IPS-15b (cell line): ENCODE data around the gene MOB2.

Source experiments
- H3K27me3 ChIP-seq: one replicate; pipeline ENCODE4 v1.6.1; 2013; ENCODE audit warnings: low read length; ENCODE audit not compliant: control insufficient read depth, insufficient read depth
- H3K36me3 ChIP-seq: one replicate; pipeline ENCODE4 v1.6.1; 2013; ENCODE audit warnings: low read length; ENCODE audit not compliant: control insufficient read depth, insufficient read depth
- H3K4me1 ChIP-seq: one replicate; pipeline ENCODE4 v1.6.1; 2013; ENCODE audit warnings: mild to moderate bottlenecking, low read length; ENCODE audit not compliant: control insufficient read depth, insufficient read depth
- H3K4me3 ChIP-seq: one replicate; pipeline ENCODE4 v1.5.1; 2013; ENCODE audit warnings: low read depth, low read length
- H3K9ac ChIP-seq: one replicate; pipeline ENCODE4 v1.6.1; 2013; ENCODE audit warnings: low read depth, mild to moderate bottlenecking, low read length
- H3K9me3 ChIP-seq: one replicate; pipeline ENCODE4 v1.6.1; 2013; ENCODE audit warnings: mild to moderate bottlenecking, low read length; ENCODE audit not compliant: control insufficient read depth, insufficient read depth

MOB2 gene

GRCh38 chr11:1472180-1473005 lies 14.2 kb downstream of the MOB2 start:
- Histone ChIP-seq H3K9me3 (no peaks in the 10 kb centered on the region), H3K4me3 (no peak overlapping the region), H3K4me1 (no peaks in the 10 kb centered on the region), H3K27me3 (no peaks in the 10 kb centered on the region), H3K9ac (no peak overlapping the region), H3K36me3 (peaks cover 12% of the 10 kb centered on the region)

GRCh38 chr11:1471736-1472135 lies 14.8 kb downstream of the MOB2 start:
- Histone ChIP-seq H3K9me3 (no peaks in the 10 kb centered on the region), H3K36me3 (peaks cover 12% of the 10 kb centered on the region), H3K9ac (no peak overlapping the region), H3K27me3 (no peaks in the 10 kb centered on the region), H3K4me3 (no peak overlapping the region), H3K4me1 (no peaks in the 10 kb centered on the region)

GRCh38 chr11:1470681-1471611 lies 15.6 kb downstream of the MOB2 start:
- no peaks in the 10 kb centered on the region for H3K4me1 ChIP-seq
- H3K36me3 ChIP-seq = peaks cover 12% of the 10 kb centered on the region
- H3K9me3 ChIP-seq = no peaks in the 10 kb centered on the region
- H3K9ac ChIP-seq = no peak overlapping the region
- H3K4me3 ChIP-seq = no peak overlapping the region
- no peaks in the 10 kb centered on the region for H3K27me3 ChIP-seq

GRCh38 chr11:1469911-1470680 lies 16.5 kb downstream of the MOB2 start:
- Histone ChIP-seq H3K9ac (no peak overlapping the region), H3K27me3 (no peaks in the 10 kb centered on the region), H3K4me3 (no peak overlapping the region), H3K36me3 (peaks cover 15% of the 10 kb centered on the region), H3K4me1 (no peaks in the 10 kb centered on the region), H3K9me3 (no peaks in the 10 kb centered on the region)

GRCh38 chr11:1469287-1469910 lies 17.2 kb downstream of the MOB2 start:
- Histone ChIP-seq H3K4me1 (no peaks in the 10 kb centered on the region), H3K9ac (no peak overlapping the region), H3K9me3 (no peaks in the 10 kb centered on the region), H3K27me3 (no peaks in the 10 kb centered on the region), H3K36me3 (peaks cover 16% of the 10 kb centered on the region), H3K4me3 (no peak overlapping the region)

- Histone ChIP-seq H3K4me1 (no peaks in the 10 kb centered on the region), H3K27me3 (no peaks in the 10 kb centered on the region), H3K9ac (no peak overlapping the region), H3K4me3 (no peak overlapping the region), H3K9me3 (no peaks in the 10 kb centered on the region), H3K36me3 (peaks cover 16% of the 10 kb centered on the region)
Measured at GRCh38 chr11:1468473-1469066, 18.0 kb downstream of the MOB2 start.

GRCh38 chr11:1468002-1468401 lies 18.6 kb downstream of the MOB2 start:
- Histone ChIP-seq H3K36me3 (peaks cover 16% of the 10 kb centered on the region), H3K9ac (no peak overlapping the region), H3K4me1 (no peaks in the 10 kb centered on the region), H3K9me3 (no peaks in the 10 kb centered on the region), H3K4me3 (no peak overlapping the region), H3K27me3 (no peaks in the 10 kb centered on the region)

GRCh38 chr11:1467270-1467669 lies 19.3 kb downstream of the MOB2 start:
- no peak overlapping the region for H3K9ac ChIP-seq
- no peaks in the 10 kb centered on the region for H3K9me3 ChIP-seq
- H3K4me3 ChIP-seq = no peak overlapping the region

GRCh38 chr11:1466784-1467183 lies 19.8 kb downstream of the MOB2 start:
- Histone ChIP-seq H3K36me3 (peaks cover 16% of the 10 kb centered on the region), H3K4me1 (no peaks in the 10 kb centered on the region), H3K9me3 (no peaks in the 10 kb centered on the region), H3K4me3 (no peak overlapping the region), H3K9ac (no peak overlapping the region), H3K27me3 (no peaks in the 10 kb centered on the region)

More at GRCh38 chr11:1467270-1467669, 19.3 kb downstream of the MOB2 start:
- H3K36me3 ChIP-seq = peaks cover 16% of the 10 kb centered on the region
- H3K27me3 ChIP-seq = no peaks in the 10 kb centered on the region
- H3K4me1 ChIP-seq = no peaks in the 10 kb centered on the region

- H3K9ac ChIP-seq = no peak overlapping the region
- H3K27me3 ChIP-seq = no peaks in the 10 kb centered on the region
- H3K9me3 ChIP-seq = no peaks in the 10 kb centered on the region
- no peak overlapping the region for H3K4me3 ChIP-seq
- H3K4me1 ChIP-seq = no peaks in the 10 kb centered on the region
- peaks cover 4% of the 10 kb centered on the region for H3K36me3 ChIP-seq
Measured at GRCh38 chr11:1463056-1463455, 23.5 kb downstream of the MOB2 start.

GRCh38 chr11:1462698-1462975 lies 23.9 kb downstream of the MOB2 start:
- Histone ChIP-seq H3K9ac (no peak overlapping the region), H3K9me3 (no peaks in the 10 kb centered on the region), H3K27me3 (no peaks in the 10 kb centered on the region), H3K4me1 (no peaks in the 10 kb centered on the region), H3K4me3 (no peak overlapping the region), H3K36me3 (peaks cover 4% of the 10 kb centered on the region)
